PC-9 (cell line): ENCODE measurements around the gene MRO.

ENCODE experiments used
- CTCF ChIP-seq: fragments of 200-600 bp; sonication (generic); conservative IDR thresholded peaks from 2 replicates; pipeline ENCODE4 v1.6.1; 2017; ENCODE audit warnings: mixed run types, antibody characterized with exemption, mild to moderate bottlenecking, moderate library complexity
- EZH2 ChIP-seq: fragments of 200-600 bp; sonication (generic); IDR thresholded peaks from 2 replicates; pipeline ENCODE4 v1.8.0; 2017; ENCODE audit warnings: antibody characterized with exemption, low read depth

GRCh38 chr18:50807176-50807575 lies 12.6 kb downstream of the MRO start:
- TF ChIP-seq CTCF (no peak), EZH2 (no peak)
